Measurements from ENCODE around the gene CHD3.
A peak's percentile ranks its signal among the peaks of the same experiment; 100 is the strongest.

CHD3 gene

DNA sequence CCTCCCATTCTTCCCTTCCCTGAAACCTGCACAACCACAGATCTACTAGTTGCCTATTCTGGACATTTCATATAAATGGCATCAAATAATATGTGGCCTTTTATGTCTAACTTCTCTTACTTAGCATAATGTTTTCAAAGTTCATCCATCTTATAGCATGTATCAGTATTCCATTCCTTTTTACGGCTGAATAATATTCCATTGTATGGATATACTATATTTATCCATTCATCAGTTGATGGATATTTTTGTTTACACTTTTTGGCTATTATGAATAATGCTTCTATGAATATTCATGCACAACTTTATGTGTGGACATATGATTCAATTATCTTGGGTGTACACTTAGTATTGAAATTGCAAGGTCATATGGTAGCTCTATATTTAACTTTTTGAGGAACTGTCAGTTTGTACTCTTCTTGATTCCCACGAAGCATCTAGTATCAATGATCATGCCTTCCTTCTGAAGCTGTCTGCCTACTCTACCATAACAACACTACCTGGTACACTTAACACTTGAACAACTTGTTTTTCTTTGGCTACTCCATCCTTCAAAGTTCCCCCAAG, 12.7 kb upstream of the CHD3 start:
- DNase-seq, result no peak

DNA sequence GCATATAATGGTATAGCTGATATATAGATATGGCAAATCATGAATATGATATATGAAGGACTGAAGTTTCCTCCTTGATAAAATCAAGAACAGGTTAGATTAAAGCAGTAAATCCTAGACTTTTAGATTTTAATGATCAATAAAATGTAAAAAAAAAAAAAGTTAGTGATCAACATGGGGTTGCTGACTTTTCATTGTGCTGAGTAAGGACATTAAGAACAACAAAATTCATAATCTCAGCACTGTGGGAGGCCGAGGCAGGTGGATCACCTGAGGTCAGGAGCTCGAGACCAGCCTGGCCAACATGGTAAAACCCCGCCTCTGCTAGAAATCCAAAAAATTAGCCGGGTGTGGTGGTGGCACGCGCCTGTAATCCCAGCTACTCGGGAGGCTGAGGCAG, 10.4 kb upstream of the CHD3 start:
- no peak for DNase-seq

GRCh38 chr17:7880076-7880868, 8.3 kb upstream of the CHD3 start:
- no peak for DNase-seq

GRCh38 chr17:7881276-7882054, 7.1 kb upstream of the CHD3 start:
- DNase-seq, result no peak

DNA sequence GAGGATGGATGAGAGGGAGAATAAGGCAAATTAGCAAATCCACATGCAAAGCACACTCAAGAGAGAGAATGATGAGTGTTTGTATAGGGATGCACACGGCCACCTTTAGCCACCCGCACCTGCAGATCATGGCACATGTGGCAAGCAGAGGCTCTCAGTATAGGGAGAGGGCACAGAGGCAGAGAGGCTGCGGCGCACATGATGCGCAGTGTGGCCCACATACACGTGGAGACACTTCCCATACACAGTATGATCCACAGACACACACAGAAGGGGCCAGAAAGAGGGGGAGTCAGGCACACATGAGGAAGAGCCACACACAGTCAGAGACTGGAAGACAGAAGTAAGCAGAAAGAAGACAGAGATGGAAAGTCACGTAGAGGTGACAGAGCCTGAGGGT, 6.5 kb upstream of the CHD3 start:
- no peak for DNase-seq

DNA sequence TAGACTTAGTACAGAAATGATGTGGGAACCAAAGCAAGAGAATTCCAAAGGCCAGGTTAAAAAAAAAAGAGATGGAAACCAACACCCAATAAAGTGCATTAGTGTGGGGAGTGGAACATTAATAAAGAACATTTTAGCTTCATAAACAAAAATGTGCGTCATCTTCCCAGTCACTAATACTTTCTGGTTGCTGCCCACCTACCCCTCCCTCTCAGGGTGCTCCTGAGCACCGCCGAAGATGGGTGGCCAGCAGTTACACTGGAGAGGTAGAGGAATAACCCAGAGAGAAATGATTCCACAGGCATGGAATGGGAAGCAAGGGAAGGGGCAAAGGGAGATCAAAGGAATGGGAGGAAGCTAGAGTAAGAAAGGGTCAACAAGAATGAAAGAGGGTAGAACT, 6.0 kb upstream of the CHD3 start:
- DNase-seq, result no peak

DNA sequence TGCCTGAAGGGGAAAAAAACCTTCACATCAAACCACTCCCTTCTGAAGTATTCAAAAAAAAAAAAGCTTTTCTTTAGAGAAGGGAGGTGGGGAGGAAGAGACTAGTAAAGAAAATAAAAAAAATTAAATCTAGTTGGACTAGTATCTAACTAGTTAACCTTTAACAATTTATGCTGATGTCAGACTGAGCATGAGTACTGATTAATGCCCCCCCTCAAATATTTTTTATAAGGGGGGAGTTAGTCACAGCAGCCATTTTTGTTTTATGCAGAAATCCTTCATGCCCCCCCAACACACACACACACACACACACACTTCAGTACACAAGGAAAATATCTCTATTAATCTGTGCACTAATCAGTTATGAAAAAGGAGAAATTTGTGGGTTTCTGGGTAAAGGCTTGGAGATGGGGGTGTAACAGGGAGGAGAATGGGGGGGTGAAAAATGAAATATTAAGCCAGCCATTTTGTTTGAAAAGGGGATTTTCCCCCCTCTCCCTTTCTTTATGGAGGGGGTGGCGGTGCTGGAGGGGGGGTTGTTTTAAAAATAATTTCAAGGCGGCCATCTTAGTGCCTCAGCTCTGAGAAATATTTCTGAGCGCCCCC, 4.7 kb upstream of the CHD3 start:
- DNase-seq, result no peak

- DNase-seq, result peak; percentile 61
Measured at GRCh38 chr17:7884581-7885366, 3.8 kb upstream of the CHD3 start.

GRCh38 chr17:7885367-7886226, 3.0 kb upstream of the CHD3 start:
- DNase-seq, result peak; percentile 79

DNA sequence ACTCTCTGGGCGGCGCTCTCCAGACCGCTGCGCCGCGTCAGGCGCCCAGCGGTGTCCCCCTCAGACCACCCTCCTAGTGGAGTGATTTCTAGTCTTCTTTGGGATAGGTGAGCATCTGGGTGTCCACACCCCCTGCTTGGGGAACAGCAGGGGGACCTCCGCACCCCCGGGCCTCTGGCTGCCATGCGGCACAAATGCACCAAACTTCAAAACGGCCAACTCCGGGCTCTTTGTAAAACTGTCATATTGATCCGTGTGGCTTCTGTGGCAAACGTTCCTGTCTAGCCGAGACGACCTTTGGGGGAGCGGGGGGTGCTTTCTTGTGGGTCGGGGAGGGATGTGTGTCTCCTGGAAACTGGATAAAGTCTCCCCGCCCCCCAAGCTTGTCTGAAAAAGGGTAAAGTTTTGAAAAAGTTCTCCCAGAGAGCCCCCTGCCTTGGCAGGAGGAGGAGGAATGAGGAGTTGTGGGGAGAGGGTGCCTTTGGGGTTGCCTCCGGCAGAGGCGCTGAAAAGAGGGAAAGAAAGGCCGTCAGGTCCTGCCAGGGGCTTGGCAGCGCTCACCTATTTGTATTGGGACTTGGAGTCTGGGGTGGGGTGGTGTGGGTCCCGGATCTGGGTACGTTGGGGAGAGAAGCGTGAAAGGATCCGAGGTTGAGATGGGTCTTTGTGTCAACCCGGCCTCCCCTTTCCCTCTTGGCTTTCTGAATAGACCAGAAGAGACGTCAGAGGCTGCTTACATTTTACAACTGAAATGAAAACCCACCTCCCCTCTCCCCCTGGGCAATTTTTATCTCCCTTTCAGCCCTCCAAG, 2.2 kb upstream of the CHD3 start:
- peak; percentile 70 for DNase-seq

- no peak for DNase-seq
Measured at GRCh38 chr17:7887038-7887481, 1.5 kb upstream of the CHD3 start.

DNA sequence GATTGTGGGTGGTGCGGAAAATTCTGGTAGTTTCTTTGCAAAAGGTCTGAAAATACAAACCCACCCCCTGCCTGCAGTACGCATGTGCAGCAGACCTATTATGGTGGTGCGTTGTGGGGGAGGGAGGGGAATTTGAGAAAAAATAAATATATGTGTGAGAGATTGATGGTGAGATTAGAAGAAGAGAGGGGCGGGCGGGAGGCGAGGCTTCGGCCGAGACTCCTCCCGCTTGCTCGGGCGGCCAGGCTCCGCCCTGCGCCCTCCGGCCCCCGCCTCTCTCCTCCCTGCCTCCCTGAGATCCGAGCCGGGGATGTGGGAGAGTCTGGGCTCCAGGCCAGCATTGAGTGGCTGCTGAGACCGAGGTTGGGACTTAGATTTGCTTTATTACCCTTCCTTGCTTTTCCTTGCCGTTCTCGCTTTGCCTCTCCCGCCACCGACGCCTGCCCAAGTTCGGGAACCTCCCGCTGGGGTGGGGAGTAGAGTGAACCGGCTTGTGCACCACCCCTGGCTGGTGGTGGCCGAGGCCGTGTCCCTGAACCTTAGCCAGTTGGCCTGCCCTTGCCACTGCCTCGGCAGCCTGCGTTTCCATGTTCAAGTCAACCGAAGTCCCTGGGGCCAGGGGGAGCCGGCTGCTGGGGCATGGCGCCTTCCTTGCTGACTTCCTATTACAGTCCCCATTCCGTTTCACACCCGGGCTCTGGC, 956 bp upstream of the CHD3 start:
- peak; percentile 98 for DNase-seq

DNA sequence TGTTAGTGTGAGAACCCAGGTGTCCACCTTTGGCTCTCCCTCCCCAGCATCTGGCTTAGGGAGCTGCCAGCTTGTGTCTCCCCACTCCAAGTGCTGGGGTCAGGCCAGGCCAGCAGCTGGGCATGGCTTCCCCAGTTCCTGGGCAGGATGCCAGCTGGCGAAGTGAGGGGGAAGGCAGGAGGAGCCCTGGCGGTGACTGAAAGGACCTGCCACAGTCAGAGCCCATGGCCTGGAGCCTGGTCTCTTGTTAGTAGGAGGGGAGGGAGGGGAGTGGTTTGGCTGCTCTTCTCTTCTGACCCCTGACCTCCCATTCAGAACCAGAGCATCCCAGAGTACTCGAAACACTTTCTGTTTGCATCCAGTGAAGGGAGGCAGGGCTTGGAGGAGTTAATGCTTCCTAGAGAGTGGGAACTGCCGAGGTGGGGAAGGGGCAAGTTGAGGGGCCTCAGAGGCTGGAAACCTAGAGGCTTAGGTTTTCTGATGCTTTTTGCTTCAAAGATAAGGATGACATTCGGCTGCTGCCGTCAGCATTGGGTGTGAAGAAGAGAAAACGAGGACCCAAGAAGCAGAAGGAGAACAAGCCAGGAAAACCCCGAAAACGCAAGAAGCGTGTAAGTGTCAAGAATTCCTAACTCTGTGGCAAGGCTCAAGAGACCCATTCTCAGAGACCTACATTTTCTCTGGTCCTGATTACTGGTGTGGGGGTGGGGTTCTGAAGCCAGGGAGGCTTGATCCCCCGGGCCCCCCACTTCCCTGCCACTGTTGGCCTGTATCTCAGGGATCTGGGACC, 772 bp downstream of the CHD3 start:
- DNase-seq, result peak; percentile 95

DNA sequence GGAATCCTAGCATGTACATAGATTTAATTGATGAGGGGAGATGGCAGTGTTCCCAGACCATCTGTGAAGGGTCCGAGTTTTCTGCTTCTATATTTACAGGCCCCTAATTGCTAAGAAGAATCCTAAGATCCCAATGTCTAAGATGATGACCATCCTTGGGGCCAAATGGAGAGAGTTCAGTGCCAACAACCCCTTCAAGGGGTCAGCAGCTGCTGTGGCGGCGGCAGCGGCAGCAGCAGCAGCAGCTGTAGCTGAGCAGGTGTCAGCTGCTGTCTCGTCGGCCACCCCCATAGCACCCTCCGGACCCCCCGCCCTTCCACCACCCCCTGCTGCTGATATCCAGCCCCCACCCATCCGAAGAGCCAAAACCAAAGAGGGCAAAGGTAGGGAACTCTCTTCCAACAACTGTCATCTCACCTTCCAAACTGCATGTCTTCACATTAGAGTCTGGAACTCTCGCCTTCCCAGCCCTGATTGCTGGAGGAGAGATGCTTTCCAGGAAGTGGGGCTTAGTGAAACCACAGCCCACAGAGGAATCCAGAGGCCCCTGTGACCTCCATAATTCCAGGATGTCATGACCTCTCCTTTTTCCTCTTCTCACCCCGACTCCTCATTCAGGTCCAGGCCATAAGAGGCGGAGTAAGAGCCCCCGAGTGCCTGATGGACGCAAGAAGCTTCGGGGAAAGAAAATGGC, 4.7 kb downstream of the CHD3 start:
- DNase-seq, result no peak

GRCh38 chr17:7894226-7894625, 5.6 kb downstream of the CHD3 start:
- DNase-seq, result no peak

DNA sequence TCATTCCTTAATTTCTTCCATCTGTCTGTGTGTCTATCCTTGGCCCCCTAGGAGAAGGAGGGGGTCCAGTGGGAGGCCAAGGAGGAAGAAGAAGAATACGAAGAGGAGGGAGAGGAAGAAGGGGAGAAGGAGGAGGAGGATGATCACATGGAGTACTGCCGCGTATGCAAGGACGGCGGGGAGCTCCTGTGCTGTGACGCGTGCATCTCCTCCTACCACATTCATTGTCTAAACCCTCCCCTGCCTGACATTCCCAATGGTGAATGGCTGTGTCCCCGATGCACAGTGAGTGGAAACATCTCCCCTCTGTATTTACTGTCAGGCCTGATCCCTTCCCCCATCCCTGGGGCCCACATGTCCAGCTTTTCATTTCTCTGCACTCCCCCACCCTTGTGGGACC, 6.3 kb downstream of the CHD3 start:
- no peak for DNase-seq

DNA sequence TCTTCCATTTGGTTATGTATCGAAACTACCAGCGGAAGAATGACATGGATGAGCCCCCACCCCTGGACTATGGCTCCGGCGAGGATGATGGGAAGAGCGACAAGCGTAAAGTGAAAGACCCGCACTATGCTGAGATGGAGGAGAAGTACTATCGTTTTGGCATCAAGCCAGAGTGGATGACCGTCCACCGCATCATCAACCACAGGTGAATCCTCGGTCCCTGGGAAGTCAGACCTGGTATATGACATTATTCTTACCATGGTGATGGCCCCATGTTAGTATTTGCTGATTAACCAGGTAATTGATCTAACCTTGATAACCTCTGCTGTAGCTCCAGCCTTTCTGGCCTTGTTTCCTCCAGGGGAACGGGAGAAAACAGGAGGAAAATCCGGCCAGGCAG, 8.5 kb downstream of the CHD3 start:
- DNase-seq, result no peak

GRCh38 chr17:7897773-7898172, 9.2 kb downstream of the CHD3 start:
- no peak for DNase-seq
